8988T (cell line): ENCODE results near the gene ACOT11.
"Not testable (repeated sequence)": the region's sequence is repeated elsewhere in the genome, so short reads cannot be mapped to it uniquely, and the experiment has no call there.

Experiments
- DNase-seq: peaks from one replicate; pipeline ENCODE4 v3.0.0; 2011

Gene ACOT11

DNA sequence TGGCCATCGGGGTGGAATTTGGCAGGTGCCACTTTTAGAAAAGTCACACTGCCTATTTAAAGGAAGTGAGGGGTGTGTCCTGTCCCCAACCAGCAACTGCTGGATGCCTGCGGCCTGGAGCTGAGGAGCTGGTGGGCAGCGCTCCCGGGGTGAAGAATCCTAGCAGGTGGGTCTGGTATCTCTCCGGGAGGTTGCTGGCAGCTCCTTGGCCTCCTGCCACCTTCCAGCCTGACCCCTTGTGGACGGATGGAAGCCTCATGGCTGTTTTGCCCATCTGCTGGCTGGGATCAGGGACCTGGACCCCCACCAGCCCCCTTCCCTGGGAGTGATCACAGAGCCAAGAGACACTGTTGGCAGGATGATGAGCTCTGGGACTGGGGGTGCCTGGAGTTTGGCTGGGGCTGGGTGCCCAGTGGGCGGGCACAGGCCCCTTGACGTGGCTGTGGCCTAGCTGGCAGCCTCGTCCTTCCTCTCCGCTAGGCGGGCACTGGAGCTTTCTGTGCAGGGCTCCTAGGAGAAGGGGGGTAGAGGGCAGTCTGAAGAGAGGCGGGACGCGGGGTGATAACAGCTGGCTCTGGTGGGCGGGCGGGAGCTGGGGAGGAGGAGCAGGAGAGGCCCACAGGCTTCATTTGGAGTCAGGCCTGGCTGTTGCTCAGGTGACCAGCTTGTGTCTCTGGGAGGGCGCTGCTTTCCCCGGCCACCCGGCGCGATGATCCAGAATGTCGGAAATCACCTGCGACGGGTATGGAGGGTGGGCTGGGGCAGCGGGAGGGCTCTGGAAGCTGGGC, at the start of gene ACOT11:
ACOT11 (plus strand) TSS at position 628 of the 788 bp plus-strand sequence; CDS start at position 710, 82 bp downstream.
- DNase-seq = peak; percentile 47

GRCh38 chr1:54498383-54499096, 49.5 kb upstream of the ACOT11 start:
- no peak for DNase-seq

DNA sequence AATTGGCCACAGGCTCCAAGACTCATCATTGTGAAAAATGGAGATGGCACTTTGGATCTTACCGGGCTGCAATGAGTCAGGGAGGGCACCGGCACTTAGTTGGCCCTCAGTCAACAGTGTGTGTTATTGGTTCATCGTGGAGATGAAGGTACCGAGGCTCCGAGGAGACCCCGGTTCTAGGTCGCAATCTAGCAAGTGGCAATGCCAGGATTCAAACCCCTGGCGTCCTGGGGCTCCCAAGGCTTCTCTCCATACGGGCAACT, 49.0 kb upstream of the ACOT11 start:
- DNase-seq = no peak

- no peak for DNase-seq
Measured at GRCh38 chr1:54499360-54500106, 48.5 kb upstream of the ACOT11 start.

DNA sequence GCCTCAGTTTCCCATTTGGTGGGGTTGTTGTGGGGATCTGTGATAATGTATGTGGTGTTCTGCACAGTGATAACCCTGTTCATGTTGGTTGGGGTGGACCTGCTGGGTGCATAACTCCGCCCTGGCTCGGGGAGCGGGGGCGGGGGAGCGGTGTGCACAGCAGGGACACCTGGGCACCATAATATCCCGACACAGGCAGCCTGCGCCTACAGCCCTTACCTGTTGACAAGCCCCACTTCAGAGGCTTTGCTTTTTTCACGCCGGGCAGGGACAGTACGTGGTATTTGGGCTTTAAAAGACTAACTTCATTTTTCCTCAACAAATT, 48.0 kb upstream of the ACOT11 start:
- no peak for DNase-seq

DNA sequence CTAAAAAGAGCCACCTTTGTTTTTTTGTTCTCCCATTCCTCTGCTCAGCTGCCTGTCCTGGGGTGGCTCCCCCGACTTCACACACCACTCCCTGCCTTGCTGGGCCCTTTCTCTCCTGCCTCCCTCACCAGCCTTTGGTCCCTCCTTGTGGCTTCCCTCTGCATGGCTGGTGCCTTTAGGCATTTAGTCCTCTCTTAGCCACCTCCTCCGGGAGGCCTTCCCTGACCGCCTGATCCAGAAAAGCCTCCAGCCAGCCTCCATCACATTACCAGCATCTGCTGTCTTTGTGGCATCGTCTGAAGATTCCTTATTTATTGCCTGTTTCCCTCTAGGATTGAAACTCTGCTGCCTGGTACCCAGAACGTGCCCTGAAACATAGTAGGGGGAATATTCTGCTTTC, 46.2 kb upstream of the ACOT11 start:
- DNase-seq = no peak

GRCh38 chr1:54502342-54502741, 45.7 kb upstream of the ACOT11 start:
- DNase-seq = no peak

DNA sequence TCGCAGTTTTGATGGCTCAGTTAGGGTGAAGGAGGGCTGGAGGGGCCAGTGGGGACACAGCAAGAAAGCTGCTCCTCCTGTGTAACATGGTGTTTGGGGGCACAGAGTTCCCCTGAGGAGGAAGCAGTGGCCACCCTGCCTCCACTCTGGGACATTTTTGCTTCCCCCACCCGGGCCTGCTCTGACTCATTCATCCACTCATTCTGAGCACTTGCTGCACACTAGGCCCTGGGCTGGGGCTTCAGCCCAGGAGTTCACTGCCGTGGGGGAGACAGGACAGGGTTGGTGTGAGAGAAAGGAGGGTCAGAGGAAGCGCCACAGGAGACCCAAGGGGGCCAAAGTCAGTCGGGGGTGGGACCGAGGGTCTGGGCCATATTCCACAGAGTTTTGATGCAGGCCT, 41.4 kb upstream of the ACOT11 start:
- no peak for DNase-seq

GRCh38 chr1:54507033-54507870, 40.8 kb upstream of the ACOT11 start:
- no peak for DNase-seq

DNA sequence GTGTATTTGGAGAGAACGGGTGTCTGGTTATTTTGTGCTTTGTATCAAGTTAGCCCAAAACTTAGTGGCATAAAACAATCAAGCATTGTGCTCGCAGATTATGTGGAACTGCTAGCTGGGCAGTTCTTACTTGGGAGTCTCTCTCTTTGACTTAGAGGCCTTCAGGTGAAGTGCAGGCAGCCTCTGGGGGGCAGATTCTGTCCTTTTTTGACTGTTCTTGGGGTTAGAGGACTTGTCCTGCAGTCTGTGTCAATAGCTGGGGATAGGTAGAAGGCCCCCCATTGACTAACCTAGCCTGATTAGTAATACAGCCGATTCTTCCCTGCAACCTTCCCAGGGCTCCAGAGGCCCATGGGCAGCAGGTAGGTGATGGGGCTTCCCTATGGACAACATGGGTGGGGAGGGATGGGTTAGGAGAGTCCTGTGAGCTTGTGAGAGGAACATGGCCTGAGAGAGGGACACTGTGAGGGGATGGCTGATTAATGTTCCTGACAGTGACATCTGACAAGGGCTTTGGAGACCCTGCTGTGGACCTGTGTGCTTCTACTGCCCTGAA, 37.2 kb upstream of the ACOT11 start:
- no peak for DNase-seq

DNA sequence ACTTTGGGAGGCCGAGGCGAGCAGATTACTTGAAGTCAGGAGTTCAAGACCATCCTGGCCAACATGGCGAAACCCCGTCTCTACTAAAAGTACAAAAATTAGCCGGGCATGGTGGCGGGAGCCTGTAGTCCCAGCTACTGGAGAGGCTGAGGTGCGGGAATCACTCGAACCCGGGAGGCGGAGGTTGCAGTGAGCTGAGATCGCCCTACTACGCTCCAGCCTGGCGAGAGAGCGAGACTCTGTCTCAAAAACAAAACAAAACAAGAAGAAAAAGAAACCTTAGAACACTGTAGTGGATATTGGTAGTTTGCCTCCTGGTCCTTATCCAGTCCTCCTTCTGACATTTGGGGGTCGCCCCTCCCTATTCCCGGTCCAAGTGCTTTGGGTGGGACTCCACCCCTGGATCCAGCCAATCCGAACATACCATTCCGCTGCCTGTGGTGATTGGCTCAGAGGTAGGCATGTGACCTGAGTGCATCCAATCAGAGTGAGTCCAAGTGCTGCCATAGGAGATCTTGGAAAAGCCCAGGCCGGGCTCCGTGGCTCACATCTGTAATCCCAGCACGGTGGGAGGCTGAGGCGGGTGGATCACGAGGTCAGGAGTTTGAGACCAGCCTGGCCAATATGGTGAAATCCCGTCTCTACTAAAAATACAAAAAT, 34.0 kb upstream of the ACOT11 start:
- DNase-seq = not testable (repeated sequence)

DNA sequence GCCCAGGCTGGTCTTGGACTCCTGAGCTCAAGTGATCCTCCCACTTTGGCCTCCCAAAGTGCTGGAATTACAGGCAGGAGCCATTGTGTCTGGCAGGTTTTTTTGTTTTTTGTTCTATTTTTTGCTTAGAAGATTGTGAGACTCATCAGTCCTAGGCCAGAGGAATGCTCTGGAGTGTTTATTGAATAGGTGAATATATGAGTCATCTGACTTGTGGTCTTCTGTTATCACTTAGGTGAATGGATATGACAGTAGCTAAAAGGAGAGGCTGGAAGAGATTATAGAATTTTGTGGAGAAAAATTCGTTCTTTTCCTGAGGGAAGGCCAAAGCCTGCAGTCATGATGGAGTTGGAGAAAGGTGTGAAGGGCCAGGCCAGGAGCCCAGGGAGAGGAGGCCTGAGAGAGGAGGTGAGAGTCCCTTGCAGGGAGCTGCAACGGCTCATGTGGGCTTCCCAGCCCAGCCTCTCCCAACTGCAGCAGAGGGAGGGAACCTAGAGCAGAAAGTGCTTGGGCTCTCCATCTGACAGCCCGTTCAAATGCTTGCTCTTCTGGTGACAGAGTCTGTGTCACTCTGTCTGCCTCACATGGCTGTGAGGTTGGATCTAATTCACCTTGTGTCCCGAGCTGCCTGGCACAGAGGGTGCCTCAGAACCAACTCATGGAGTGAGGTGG, 31.6 kb upstream of the ACOT11 start:
- DNase-seq = no peak

DNA sequence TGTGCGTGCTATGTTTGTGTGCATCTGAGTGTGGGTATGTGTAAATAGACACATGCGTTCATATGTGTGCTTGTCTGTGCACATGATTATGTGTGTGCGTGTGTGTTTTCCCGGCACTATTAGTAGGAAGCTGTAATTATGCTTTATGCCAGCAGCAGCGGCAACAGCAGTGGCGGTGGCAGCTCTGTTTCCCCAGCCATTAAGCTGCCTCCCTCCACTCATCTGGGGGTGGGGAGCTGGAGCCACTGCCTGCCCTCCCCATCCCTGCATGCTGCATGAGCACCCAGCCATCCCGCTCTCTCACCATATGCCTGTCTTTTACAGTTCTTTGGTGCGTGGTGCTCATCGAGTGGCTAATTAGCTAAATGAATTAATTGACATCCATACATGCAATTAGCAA, 30.5 kb upstream of the ACOT11 start:
- no peak for DNase-seq

- DNase-seq = no peak
Measured at GRCh38 chr1:54518489-54518888, 29.5 kb upstream of the ACOT11 start.

DNA sequence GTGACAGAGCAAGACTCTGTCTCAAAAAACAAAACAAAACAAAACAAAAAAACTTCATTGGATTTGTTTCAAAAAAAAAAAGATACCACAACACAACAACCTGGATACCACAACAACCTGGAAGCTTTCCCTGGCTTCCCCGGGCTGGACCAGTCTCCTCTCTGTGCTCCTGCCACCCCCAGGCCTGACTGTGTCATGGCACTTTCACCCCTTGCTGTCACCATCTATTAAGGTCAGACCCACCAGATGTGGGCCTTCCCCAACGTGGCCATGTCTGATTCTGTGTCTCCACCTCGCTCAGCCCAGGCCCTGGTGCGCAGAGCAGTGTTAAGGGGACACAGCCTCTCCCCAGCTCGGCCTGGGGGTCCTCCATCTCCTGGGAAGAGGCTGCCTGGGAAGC, 28.3 kb upstream of the ACOT11 start:
- DNase-seq = no peak

GRCh38 chr1:54520631-54521321, 27.3 kb upstream of the ACOT11 start:
- DNase-seq = no peak

DNA sequence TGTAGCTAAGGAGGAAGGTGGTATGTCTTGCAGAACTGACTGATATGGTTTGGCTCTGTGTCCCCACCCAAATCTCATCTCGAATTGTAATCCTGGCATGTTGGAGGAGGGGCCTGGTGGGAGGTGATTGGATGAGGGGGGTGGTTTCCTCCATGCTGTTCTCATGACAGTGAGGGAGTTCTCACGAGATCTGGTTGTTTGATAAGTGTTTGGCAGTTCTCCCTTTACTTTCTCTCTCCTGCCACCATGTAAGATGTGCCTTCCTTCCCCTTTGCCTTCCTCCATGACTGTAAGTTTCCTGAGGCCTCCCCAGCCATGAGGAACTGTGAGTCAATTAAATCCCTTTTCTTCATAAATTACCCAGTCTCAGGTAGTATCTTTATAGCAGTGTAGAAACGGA, 21.5 kb upstream of the ACOT11 start:
- DNase-seq = not testable (repeated sequence)

- DNase-seq = no peak
Measured at GRCh38 chr1:54528613-54529012, 19.4 kb upstream of the ACOT11 start.

GRCh38 chr1:54532033-54532432, 16.0 kb upstream of the ACOT11 start:
- no peak for DNase-seq

DNA sequence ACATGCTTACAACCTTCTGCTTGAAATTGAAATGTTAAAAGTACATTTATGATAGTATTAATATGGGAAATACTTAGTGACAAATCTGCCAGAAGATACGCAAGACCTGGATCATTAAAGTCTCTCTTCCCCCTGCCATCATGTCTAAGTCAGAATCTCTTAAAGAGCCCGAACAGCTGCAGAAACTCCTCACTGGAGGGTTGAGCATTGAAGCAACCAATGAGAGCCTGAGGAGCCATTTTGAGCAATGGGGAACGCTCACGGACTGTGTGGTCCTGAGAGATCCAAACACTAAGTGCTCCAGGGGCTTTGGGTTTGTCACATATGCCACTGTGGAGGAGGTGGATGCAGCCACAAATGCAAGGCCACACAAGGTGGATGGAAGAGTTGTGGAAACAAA, 11.4 kb upstream of the ACOT11 start:
- DNase-seq = not testable (repeated sequence)

DNA sequence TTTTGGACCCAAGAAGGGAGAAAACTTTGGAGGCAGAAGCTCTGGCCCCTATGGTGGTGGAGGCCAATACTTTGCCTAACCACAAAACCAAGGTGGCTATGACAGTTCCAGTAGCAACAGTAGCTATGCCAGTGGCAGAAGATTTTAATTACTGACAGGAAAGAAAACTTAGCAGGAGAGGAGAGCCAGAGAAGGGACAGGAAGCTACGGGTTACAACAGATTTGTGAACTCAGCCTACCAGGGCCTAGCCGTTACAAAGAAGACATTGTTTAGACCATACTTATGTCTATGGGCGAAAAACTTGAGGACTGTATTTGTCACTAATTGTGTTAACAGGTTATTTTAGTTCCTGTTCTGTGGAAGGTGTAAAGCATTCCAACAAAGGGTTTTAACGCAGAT, 10.4 kb upstream of the ACOT11 start:
- DNase-seq = no peak
